HS-5 (cell line): ENCODE results near the gene AP5S1.
"Not testable (repeated sequence)": the region's sequence is repeated elsewhere in the genome, so short reads cannot be mapped to it uniquely, and the experiment has no call there.

ENCODE experiments used
- DNase-seq: peaks from one replicate; pipeline ENCODE4 v3.0.0-alpha.2; 2012; ENCODE audit warnings: low read depth

The AP5S1 gene

DNA sequence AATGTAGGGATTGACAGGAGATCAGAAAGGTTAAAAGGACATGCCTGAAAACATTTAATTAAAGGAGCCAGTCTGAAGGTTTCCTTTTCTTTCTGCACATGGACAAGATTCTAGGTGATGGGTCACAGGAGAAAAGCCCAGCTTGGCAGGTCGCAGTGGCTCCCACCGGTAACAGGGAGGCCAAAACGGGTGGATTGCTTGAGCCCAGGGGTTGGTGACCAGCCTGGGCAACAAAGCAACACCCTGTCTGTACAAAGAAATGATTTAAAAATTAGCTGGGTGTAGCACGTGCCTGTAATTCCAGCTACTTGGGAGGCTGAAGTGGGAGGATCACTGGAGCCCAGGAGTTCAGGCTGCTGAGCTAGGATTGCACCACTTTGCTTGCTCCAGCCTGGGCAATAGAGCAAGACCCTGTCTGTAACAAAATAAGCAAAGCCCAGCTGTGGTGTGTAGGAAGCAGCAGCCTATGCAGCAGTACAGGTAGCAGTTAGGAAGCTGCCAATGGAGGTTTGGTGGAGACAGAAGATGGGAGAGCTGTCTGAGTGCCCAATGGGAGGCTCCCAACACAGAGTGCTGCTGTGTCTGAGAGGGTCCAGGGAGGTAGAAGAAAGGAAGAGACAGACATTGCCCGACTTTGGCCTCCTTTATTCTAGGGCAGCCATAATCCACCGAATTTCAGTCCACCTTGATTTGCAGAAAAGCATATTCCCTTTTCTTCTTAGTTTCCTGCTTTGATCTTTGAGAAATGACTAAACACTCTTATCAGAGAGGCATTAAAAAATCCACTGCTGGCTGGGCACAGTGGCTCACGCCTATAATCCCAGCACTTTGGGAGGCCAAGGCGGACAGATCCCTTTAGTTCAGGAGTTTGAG lies 7.1 kb upstream of the AP5S1 start:
- no peak for DNase-seq

DNA sequence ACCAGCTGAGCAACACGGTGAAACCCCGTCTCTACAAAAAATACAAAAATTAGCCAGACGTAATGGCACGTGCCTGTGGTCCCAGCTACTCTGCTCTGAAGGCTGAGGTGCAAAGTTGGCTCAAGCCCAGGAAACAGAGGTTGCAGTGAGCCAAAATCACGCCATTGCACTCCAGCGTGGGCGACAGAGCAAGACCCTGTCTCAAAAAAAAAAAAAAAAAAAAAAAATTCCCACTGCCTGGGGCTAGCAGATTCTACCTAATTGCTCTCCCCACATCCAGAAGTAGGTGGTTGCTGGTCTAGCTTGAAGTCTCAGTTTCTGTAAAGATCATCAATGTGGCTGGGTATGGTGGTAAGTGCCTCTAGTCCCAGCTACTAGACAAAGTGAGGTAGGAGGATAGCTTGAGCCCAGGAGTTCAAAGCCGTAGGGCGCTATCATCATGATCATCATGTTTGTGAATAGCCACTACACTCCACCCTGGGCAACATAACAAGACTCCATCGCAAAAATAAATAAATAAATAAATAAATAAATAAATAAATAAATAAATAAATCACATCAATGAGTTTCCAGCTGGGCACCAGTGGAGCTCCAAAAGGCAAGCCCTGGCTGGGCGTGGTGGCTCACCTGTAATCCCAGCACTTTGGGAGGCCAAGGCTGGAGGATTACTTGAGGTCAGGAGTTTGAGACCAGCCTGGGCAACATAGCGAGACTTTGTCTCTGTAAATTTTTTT lies 6.3 kb upstream of the AP5S1 start:
- no peak for DNase-seq

DNA sequence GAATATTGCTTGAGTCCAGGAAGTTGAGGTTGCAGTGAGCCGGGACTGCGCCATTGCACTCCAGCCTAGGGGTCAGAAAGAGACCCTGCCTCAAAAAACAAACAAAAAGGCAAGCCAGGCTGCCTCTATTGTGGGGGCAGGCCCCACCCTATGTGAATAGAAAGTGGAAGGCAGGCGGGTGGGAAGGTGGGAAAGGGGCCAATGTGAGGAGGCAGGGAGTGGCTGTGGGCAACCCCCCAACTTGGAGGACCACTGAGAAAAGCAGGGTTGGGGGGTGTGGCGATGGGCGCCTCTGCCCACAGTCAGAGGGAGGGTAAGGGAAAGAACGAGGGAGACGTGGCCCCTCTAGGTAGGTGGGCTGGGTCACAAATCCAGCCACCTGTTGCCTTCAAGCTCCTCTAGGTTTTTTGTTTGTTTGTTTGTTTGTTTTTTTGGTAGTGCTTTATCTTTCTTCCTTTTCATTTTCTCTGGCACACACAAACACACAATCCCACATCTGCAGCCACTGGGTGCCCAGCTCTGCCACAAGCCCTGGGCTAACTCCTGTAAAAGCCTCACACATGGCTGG lies 5.3 kb upstream of the AP5S1 start:
- no peak for DNase-seq

DNA sequence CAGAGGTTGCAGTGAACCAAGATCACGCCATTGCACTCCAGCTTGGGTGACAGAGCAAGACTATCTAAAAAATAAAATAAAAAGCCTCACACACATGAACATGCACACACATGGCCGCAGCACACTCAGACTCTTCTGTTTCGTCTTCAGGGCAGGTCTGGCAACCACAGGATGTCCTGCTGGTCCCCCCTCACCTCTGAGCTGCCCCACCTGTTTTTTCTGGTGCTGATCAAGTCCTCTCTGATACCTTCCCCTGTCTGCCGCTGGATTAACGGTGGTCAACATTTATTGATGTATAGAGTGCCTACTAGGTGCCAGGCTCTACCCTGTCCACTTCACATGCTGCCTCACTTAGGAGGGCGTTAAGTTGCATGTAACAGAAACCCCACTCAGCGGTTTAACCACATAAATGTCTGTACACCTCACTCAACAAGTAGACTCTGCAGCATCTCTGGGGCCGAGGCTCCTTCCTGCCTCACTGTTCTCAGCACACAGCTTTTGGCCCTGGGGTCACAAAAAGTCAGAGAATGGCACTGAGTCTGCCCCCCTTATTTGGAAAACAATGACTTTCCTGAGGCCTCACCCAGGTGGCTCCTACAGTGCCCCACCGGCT lies 4.5 kb upstream of the AP5S1 start:
- DNase-seq, result no peak

DNA sequence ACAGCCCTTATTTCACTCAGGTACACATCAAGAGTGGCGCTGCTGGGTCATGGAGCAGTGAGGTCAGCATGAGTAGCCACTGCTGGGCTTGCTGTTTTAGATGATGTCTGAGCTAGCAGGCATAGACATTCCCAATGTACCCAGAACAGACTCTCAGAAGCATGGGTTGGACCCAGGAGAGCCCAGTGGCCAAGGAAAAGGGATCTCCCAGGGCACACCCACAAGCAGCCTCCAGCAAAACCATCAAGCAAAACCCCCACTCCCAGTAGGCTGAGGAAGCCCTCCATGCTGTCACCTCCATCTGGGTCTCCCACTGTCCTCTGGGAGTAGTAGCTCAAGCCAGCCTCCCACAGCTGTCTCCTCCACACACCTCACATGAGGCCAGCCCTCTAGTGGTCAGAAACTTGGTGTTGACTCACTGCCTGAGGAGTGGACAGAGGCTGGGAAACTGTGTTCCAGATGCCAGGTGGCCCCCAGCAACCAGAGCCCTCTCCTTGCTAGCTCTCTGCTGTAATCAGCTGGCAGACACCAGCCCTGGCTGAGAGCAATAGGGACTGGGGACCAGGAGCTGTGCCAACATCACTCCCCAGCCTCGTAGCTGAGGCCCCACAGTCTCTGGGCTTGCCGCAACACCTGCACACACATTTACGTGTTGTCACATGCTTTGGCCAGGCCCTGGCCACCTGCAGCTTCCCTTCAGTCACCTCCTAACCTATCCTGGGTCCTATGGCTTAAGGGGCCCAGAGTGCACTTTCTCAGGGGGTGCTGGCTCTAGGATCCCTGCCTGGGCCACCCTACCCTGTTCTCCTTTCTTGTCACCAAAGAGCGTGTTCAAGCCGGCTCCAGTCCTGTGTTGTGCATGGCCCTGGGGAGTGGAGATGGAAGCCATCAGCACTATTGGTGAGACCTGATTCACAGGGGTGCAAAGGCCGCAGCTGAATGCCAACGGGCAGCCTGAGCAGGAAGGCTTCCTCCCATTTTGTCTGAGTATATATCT lies 1.9 kb upstream of the AP5S1 start:
- peak; percentile 56 for DNase-seq

DNA sequence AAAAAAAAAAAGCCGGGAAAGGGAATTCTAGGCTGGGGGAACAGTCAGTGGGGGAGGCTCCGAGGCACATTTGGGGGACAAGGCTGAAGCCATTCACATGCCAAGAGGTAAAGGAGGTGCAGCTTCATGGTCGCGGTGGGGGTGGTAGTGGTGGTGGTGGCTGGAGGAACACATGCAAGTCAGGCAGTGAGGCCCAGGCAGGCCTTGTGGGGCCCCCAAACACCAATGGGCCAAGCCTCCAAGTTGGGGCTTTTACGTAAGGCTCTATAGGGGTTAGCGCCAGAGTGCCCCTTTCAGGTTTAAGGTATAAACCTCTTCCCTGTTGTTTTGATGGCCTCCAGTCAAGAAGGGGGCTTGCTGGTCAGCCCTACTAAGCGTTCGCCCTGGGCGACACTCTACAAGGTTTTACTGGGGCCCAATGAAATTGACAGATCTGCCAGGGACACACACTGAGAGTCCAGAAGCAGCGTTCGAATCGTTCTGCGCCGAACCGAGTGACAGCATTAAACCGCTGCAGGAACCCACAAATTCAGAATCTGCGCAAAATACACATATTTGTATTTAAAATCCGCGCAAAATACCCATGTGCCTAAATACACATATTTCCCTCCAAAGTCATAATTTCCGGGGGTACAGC lies 818 bp upstream of the AP5S1 start:
- no peak for DNase-seq

DNA sequence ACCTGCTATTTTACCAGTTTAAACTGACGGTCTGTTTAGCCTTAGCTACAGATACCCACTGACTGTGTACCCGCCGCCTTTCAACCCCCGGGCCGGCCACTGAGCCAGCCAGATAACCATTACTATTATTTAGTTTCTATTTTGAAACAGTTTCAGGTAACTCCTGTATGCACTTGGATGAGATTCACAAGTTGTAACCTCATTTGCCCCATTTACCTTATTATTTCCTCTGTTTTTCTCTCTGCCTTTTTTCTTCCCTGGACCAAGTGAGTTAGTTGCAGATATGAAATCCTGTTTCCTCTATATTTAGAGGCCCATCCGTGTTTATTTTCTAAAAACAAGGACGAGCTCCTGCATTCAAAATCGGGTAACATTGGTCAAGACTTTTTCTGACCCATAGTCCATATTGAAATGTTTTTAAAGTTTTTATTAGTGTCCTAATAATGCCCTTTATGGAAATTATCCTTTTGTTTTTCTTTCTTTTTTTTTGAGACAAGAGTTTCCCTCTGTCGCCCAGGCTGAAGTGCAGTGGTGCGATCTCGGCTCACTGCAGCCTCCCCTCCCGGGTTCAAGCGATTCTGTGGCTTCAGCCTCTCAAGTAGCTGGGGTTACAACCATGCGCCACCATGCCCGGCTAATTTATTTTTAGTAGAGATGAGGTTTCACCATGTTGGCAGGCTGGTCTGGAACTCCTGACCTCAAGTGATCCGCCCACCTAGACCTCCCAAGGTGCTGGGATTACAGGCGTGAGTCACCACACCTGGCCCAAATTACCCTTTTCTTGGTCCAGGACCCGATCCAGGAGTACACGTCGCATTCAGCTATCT lies 767 bp downstream of the AP5S1 start:
- no peak for DNase-seq

DNA sequence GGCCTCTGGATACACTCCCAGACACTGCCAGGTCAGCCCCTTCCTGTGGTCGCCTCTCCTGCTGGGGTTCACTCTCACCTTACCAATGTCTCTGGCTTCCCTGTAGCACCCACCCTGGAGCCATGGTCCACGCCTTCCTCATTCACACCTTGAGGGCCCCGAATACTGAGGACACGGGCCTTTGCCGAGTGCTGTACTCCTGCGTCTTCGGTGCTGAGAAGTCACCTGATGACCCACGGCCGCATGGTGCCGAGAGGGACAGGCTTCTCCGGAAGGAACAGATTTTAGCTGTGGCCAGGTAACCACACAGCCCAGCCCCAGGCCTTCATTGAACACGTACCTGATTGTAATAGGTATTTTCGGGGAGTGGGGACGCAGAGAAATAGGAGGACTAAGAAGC lies 1.6 kb downstream of the AP5S1 start:
- DNase-seq, result no peak

DNA sequence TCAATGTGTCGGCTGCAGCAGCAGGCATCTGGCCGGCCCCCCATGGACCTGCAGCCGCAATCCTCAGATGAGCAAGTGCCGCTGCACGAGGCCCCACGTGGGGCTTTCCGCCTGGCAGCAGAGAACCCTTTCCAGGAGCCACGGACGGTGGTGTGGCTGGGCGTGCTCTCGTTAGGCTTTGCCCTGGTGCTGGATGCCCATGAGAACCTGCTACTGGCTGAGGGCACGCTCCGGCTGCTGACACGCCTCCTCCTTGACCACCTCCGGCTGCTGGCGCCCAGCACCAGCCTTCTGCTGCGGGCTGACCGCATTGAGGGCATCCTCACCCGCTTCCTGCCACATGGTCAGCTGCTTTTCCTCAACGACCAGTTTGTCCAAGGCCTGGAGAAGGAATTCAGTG lies 3.5 kb downstream of the AP5S1 start:
- DNase-seq, result no peak

DNA sequence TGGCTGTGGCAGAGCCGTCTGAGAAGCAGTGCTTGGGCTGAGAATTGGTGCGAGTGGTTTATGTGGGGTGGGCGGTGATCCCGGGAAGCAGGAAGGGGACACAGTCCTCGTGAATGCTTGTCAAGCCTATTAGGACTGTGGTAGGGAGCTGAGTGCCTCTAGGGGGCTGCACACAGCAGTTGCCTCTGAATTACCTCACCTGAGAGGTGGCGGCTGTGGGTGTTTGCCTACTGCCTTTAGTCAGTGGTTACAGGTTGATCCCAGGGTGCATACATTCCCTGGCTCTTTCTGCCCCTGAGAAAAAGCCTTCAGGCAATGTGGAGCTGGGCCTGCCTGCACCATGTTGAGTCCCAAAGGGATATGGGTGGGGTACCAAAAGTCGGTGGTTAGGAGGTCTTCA lies 5.2 kb downstream of the AP5S1 start:
- no peak for DNase-seq

DNA sequence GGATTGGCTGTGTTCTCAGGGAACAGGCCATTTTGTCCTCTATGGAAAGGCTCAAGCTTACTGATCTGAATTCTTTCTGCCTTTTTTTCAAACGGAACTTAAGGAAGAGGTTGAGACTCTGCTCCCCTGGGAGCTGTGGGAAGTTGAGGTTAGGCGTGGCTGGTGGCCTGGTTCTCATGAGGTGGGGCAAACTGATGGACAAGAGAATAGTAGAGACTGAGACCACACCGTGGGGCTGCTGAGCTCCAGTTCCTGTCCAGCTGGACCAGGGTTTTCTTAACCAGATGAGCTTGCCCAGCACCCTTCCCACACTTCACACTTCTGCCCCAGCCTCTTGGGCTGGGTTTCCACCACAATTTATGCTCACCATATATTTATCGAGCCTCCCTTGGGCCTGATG lies 6.1 kb downstream of the AP5S1 start:
- DNase-seq, result no peak

DNA sequence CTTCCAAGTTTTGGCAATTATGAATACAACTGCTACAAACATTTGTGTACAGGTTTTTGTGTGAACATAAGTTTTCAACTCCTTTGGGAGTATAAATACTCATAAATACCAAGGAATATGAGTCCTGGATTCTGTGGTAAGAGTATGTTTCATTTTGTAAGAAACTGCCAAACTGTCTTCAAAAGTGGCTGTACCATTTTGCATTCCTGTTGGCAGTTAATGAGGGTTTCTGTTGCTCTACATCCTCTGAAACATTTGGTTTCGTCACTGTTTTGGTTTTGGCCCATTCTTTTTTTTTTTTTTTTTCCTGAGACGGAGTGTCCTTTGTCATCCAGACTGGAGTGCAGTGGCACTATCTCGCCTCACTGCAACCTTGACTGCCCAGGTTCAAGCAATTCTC lies 8.5 kb downstream of the AP5S1 start:
- no peak for DNase-seq

DNA sequence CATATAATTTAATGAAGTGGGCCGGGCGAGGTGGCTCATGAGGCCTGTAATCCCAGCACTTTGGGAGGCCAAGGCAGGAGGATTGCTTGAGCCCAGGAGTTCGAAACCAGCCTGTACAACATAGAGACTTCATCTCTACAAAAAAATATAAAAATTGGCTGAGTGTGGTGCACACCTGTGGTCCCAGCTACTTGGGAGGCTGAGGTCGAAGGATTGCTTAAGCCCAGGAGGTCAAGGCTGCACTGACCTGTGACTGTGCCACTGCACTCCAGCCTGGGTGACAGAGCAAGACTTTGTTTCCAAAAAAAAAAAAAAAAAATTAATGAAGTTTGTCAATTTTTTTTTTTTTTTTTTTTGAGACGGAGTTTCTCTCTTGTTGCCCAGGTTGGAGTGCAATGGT lies 9.5 kb downstream of the AP5S1 start:
- not testable (repeated sequence) for DNase-seq

DNA sequence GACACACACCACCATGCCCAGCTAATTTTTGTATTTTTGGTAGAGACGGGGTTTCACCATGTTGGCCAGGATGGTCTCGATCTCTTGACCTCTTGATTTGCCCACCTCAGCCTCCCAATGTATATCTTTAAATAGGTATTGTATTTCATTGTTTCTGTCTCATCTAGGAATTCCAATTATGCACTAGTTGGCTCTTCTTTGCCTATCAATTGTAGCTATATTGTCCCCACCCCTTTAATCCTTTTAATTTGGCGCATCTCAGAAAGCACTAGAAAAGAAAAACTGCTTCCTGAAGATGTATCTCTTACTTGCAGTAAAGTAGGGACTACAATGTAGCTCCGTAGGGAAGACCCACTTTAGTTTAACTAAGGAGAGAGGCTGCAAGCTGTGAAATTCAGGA lies 15.8 kb downstream of the AP5S1 start:
- no peak for DNase-seq

DNA sequence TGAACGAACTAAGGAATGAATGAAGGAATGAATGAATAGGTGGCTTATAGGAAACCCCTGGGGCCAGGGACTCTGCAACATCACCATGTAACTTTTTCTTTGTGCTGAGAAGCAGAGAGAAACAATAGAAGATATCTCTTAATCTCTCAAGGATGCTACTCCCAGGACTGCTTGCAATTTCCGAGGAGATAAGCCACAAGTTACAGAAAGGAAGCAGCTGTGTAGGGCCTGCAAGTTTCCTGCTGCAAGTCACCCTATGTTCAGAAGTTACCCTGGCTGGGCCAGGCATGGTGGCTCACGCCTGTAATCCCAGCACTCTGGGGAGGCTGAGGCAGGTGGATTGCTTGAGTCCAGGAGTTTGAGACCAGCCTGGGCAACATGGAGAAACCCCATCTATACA lies 19.0 kb downstream of the AP5S1 start:
- DNase-seq, result no peak

DNA sequence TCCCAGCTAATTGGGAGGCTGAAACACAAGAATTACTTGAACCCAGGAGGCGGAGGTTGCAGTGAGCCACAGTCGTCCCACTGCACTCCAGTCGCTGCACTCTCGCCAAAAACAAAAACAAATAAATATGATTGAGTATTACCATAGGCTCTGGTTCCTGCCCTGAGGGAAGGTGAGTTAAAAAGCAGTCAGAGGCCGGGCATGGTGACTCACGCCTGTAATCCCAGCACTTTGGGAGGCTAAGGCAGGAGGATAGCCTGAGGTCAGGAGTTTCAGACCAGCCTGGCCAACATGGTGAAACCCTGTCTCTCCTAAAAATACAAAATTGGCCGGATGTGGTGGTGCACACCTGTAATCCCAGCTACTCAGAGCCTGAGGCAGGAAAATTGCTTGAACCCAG lies 19.9 kb downstream of the AP5S1 start:
- DNase-seq, result not testable (repeated sequence)

DNA sequence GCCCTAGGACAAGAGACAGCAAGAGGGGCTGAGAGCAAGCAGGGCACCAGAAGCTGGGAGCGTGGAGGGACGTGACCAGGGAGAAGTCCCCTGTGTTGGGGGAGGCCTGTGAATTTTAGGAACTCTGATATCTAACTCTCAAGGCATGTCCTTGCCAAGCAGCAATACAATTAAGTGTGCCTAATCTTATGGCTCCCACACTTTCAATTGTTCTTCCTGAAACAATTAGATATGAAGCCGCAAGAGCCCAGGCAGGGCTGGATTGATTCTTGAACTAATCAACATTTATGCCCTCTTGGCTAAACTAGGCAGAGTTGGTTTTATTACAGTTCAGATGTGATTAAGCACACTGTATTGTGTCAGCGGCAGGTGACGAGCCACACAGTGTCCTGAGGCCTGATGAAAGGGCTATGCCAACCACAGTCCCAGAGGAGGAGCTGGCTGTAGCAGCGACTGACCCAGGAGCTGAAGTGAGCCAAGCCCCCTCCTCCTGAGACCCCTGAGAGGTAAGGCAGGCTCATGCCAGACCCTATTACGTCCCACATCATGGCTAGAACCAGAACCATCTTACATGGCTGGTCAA lies 22.1 kb downstream of the AP5S1 start:
- DNase-seq, result no peak

DNA sequence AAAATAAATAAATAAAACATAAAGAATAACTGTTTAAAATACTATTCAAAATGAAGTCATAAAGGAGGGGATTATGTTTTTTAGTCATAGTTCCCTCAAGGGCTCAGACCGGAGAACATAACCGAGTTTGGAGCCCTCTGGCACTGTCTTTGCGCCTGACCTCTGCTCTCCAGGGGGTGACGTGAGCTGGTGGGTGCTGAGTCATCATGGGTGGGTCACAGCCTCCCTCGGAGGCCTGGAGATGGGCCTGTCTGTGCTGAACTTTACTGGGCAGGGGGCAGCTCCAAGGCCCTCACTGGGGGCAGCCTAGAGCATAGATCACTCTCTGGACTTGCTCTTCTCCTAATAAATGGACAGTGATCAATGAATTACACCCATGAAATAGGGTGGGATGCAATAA lies 23.1 kb downstream of the AP5S1 start:
- DNase-seq, result no peak

DNA sequence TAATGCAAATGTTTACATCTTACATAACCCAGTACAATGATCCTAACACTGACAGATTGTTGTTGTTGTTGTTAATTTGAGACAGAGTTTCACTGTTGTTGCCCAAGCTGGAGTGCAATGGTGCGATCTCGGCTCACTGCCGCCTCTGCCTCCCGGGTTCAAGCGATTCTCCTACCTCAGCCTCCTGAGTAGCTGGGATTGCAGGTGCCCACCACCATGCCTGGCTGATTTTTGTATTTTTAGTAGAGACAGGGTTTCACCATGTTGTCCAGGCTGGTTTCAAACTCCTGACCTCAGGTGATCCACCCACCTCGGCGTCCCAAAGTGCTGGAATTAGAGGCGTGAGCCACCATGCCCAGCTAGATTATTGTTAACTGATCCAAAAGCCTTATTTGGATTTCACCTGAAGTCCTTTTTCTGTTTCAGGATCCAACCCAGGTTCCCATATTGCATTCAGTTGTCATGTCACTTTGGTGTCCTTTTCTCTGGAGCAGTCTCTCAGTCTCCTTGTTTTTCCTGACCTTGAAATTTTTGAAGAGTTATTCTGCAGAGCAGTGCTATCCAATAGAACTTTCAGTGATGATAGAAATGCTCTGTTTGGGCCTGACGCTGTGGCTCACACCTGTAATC lies 23.8 kb downstream of the AP5S1 start:
- not testable (repeated sequence) for DNase-seq
